Large intestine (tissue), 3 donors: Measurements from ENCODE around the gene SEC61A1. TPM values are rescaled to one million over a fixed set of nuclear protein-coding genes. Genes with fewer than 3 reads are reported as not detected.

Experiments used
- DNase-seq, 2 donors: peaks; one replicate each; pipeline versions ENCODE4 v3.0.0 to v3.0.0-alpha.2; 2013
- H3K27ac ChIP-seq: one replicate; pipeline ENCODE4 v1.5.1; 2013; ENCODE audit warnings: low read length
- H3K27me3 ChIP-seq: 2 replicates; pipeline ENCODE4 v1.6.1; 2013; ENCODE audit warnings: low read length; ENCODE audit not compliant: control insufficient read depth, insufficient read depth
- H3K36me3 ChIP-seq: 2 replicates; pipeline ENCODE4 v1.6.1; 2013; ENCODE audit warnings: low read length; ENCODE audit not compliant: control insufficient read depth, insufficient read depth
- H3K4me1 ChIP-seq: one replicate; pipeline ENCODE4 v1.6.1; 2013; ENCODE audit warnings: low read length; ENCODE audit not compliant: control insufficient read depth, insufficient read depth
- H3K4me3 ChIP-seq: one replicate; pipeline ENCODE4 v1.5.1; 2013; ENCODE audit warnings: low read length
- H3K9me3 ChIP-seq: one replicate; pipeline ENCODE4 v1.6.1; 2013; ENCODE audit warnings: mild to moderate bottlenecking, low read depth, low read length, moderate library complexity; ENCODE audit not compliant: control insufficient read depth
- WGBS: methylation state at CpG from one replicate; pipeline ENCODE4 v1.1.5; 2013; ENCODE audit warnings: low lambda C conversion rate; ENCODE audit not compliant: insufficient coverage; 5-methylcytosine and 5-hydroxymethylcytosine counted together
- polyA plus RNA-seq: library from polyadenylated mRNA; unstranded; fragments of 120-200 nt; gene quantifications from one replicate; pipeline ENCODE4 v1.2.1, GENCODE V29; 2013

Gene SEC61A1
- polyA plus RNA-seq, 1 donor = 176 TPM

GRCh38 chr3:128069271-128069670 lies 17.0 kb downstream of the SEC61A1 start:
- Histone ChIP-seq H3K36me3 (peaks cover 94% of the 10 kb centered on the region), H3K27me3 (no peaks in the 10 kb centered on the region), H3K4me3 (no peak overlapping the region), H3K9me3 (no peaks in the 10 kb centered on the region), H3K4me1 (no peaks in the 10 kb centered on the region), H3K27ac (no peak overlapping the region)
- DNase-seq = no peak
- no CpG with 5 or more reads among the region's 15 CpGs for WGBS

DNA sequence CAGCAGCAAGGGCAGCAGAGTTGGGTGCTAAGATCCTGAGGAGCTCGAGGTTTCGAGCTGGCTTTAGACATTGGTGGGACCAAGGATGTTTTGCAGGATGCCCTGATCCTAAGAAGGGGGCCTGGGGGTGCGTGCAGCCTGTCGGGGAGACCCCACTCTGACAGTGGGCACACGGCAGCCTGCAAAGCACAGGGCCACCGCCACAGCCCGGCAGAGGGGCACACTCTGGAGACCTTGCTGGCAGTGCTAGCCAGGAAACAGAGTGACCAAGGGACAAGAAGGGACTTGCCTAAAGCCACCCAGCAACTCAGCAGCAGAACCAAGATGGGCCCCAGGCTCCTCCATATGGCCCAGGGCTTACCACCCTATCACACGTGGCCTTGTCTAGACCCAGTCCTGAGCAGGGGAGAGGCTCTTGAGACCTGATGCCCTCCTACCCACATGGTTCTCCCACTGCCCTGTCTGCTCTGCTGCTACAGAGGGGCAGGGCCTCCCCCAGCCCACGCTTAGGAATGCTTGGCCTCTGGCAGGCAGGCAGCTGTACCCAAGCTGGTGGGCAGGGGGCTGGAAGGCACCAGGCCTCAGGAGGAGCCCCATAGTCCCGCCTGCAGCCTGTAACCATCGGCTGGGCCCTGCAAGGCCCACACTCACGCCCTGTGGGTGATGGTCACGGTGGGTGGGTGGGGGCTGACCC lies 18.8 kb downstream of the SEC61A1 start:
- no peak overlapping the region for H3K4me3 ChIP-seq
- peaks cover 4% of the 10 kb centered on the region for H3K4me1 ChIP-seq
- no peak for DNase-seq
- no peak overlapping the region for H3K27ac ChIP-seq
- WGBS = no CpG with 5 or more reads among the region's 13 CpGs
- H3K9me3 ChIP-seq = peaks cover 4% of the 10 kb centered on the region
- peaks cover 4% of the 10 kb centered on the region for H3K27me3 ChIP-seq
- peaks cover 77% of the 10 kb centered on the region for H3K36me3 ChIP-seq

DNA sequence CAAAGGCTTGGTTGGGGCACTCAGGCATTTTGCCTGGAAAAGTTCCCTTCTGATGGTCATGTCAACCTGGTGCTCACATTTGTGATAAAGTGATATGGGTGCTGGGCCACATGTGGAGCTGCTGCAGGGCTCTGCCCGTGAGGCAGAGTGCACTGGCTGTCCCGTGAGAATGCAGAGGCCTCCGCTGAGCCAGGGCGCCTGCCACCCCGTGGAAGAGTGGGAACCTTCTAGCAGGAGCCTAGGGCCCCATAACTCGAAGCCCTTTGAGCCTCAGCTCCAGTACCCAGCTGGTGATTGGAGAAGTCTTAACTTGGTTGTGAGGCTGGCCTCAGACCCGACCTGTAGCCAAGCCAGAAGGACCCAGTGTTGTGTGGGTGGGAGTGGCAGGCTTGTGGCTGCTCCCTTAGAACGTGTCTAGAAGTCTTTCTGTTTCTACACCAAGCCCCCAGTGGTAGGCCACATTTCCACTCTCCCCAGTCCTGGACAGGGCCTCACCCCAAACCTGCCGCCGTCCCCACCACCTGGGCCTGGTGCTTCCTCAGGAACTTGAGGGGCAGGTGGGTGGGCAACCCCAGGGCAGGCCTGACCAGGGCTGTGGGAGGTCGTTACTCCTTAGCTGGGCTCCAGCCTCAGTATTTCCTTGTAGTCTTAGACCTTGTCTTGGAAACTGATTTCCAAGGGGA lies 19.7 kb downstream of the SEC61A1 start:
- WGBS = no CpG with 5 or more reads among the region's 11 CpGs
- no peak for DNase-seq
- peaks cover 69% of the 10 kb centered on the region for H3K36me3 ChIP-seq

GRCh38 chr3:128072454-128073184 lies 20.4 kb downstream of the SEC61A1 start:
- H3K36me3 ChIP-seq = peaks cover 62% of the 10 kb centered on the region
- no peak overlapping the region for H3K27ac ChIP-seq
- no peak overlapping the region for H3K4me3 ChIP-seq
- H3K4me1 ChIP-seq = peaks cover 9% of the 10 kb centered on the region
- peaks cover 7% of the 10 kb centered on the region for H3K9me3 ChIP-seq
- H3K27me3 ChIP-seq = peaks cover 11% of the 10 kb centered on the region
- DNase-seq = no peak
- WGBS = 88% methylated on average over 1 of the region's 13 CpGs

More for the DNA sequence above, 19.7 kb downstream of the SEC61A1 start:
- H3K4me3 ChIP-seq = no peak overlapping the region
- peaks cover 9% of the 10 kb centered on the region for H3K4me1 ChIP-seq
- H3K9me3 ChIP-seq = peaks cover 7% of the 10 kb centered on the region
- peaks cover 11% of the 10 kb centered on the region for H3K27me3 ChIP-seq
- no peak overlapping the region for H3K27ac ChIP-seq

- WGBS = no CpG with 5 or more reads among the region's 6 CpGs
- peaks cover 55% of the 10 kb centered on the region for H3K36me3 ChIP-seq
- H3K4me1 ChIP-seq = peaks cover 9% of the 10 kb centered on the region
These were observed 21.0 kb downstream of the SEC61A1 start for GRCh38 chr3:128073185-128073725.

GRCh38 chr3:128073807-128074206 lies 21.6 kb downstream of the SEC61A1 start:
- Histone ChIP-seq H3K4me3 (no peak overlapping the region), H3K4me1 (peaks cover 9% of the 10 kb centered on the region), H3K27ac (no peak overlapping the region), H3K27me3 (peaks cover 11% of the 10 kb centered on the region), H3K9me3 (peaks cover 7% of the 10 kb centered on the region), H3K36me3 (peaks cover 52% of the 10 kb centered on the region)
- DNase-seq = no peak
- WGBS = no CpG with 5 or more reads among the region's 2 CpGs

More at GRCh38 chr3:128073185-128073725, 21.0 kb downstream of the SEC61A1 start:
- no peak overlapping the region for H3K4me3 ChIP-seq
- H3K27me3 ChIP-seq = peaks cover 11% of the 10 kb centered on the region
- H3K27ac ChIP-seq = no peak overlapping the region
- no peak for DNase-seq
- H3K9me3 ChIP-seq = peaks cover 7% of the 10 kb centered on the region

DNA sequence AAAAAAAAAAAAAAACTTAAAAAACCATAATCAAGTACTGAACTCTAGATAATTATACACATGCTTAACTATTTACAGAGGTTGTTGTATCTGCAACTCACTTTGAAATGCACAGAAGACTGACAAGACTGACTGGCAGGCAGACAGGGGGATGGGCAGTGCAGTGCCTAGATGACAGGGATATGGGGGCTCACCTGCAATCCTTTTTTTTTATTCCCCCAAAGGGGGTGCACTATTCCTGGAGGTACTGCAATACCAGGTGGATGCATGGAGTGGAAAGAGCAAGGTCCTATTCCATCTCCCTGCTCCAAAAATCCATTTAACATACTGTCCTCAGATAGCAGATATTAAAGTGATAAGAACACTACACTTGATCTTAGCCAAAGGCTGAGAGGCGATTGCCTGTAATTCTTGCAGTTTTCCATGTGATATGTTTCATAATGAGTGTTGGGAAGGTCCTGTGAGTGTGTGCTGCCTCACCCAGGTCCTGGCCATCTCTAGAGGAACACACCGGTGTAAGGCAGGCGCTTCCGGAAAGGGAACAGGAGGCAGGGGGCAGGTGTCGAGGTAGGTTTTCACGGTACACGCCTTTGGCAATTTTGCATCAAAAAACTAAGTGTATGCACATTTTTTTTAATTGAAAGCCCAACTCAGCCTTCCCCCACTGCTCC lies 22.7 kb downstream of the SEC61A1 start:
- no peak for DNase-seq
- WGBS = no CpG with 5 or more reads among the region's 7 CpGs
- peaks cover 7% of the 10 kb centered on the region for H3K9me3 ChIP-seq
- H3K4me1 ChIP-seq = peaks cover 9% of the 10 kb centered on the region
- peaks cover 11% of the 10 kb centered on the region for H3K27me3 ChIP-seq
- no peak overlapping the region for H3K27ac ChIP-seq
- H3K36me3 ChIP-seq = peaks cover 47% of the 10 kb centered on the region
- peak overlapping the region; percentile 10 for H3K4me3 ChIP-seq

GRCh38 chr3:128075522-128076482 lies 23.6 kb downstream of the SEC61A1 start:
- peak overlapping the region; percentile 28 for H3K4me3 ChIP-seq
- peaks cover 42% of the 10 kb centered on the region for H3K36me3 ChIP-seq
- peaks cover 9% of the 10 kb centered on the region for H3K4me1 ChIP-seq

DNA sequence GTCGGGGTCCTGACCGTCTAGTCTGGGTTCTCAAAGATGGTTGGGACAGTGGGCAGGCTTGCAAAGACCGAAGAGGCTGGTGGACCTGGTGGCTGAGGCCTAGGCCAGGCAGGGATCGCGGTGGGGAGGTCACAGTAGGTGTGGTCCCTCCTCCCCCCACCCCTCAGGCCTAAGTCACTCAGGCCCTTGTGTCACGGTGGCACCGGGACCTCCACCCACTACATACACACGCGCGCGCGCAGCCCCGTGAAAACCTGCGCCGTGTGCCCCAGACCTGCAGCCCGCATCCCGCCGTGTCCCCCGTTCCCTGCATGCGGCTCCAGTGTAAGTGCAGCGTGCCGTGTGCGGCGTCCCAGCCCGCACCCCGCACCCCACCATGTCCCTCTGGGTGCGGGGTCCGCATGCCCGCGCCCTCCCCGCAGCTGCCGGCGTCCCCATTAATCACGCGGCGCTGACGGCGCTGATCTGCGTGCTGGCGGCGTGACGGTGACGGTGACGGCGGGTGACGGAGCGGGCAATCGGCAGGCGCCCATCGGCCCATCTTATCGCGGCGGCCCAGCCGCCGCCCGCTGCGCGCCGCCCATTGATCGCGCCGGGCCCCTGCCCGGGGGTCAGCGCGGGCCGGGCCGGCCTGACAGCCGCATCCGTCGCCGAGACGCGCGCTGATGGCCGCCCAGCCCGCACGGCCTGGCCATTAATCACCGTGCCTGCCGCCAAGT lies 24.4 kb downstream of the SEC61A1 start:
- Histone ChIP-seq H3K9me3 (peaks cover 7% of the 10 kb centered on the region), H3K4me3 (peak overlapping the region; percentile 13), H3K36me3 (peaks cover 37% of the 10 kb centered on the region), H3K27ac (no peak overlapping the region), H3K4me1 (peaks cover 9% of the 10 kb centered on the region), H3K27me3 (peaks cover 11% of the 10 kb centered on the region)
- no CpG with 5 or more reads among the region's 79 CpGs for WGBS
- peak in 1 of 2 donors; percentile 51 for DNase-seq

More at GRCh38 chr3:128075522-128076482, 23.6 kb downstream of the SEC61A1 start:
- H3K27ac ChIP-seq = no peak overlapping the region
- peaks cover 11% of the 10 kb centered on the region for H3K27me3 ChIP-seq
- peak; percentile 84 to 89 for DNase-seq
- no CpG with 5 or more reads among the region's 78 CpGs for WGBS
- H3K9me3 ChIP-seq = peaks cover 7% of the 10 kb centered on the region
